CD4-positive, alpha-beta memory T cell (primary cell): ENCODE results near the gene NFATC3. TPM values are rescaled to one million over a fixed set of nuclear protein-coding genes. Genes with fewer than 3 reads are reported as not detected.
A peak's percentile ranks its signal among the peaks of the same experiment; 100 is the strongest.
"Not testable (repeated sequence)": the region's sequence is repeated elsewhere in the genome, so short reads cannot be mapped to it uniquely, and the experiment has no call there.

Experiments used
- CTCF ChIA-PET: fragments of 350-600 bp; sonication (Branson Sonifier 250); formaldehyde crosslinking; loops from one replicate; lab custom pipeline; 2021; ENCODE audit warnings: inconsistent platforms; ENCODE audit not compliant: partially characterized antibody; lab: Charles Lee
- POLR2A ChIA-PET: fragments of 350-600 bp; sonication (Branson Sonifier 250); formaldehyde crosslinking; loops from one replicate; lab custom pipeline; 2021; ENCODE audit not compliant: partially characterized antibody; lab: Charles Lee
- DNase-seq, 5 donors: peaks; one replicate each; pipeline versions ENCODE4 v3.0.0 to v3.0.0-alpha.2; 2020 to 2022; ENCODE audit warnings: mixed read lengths in 1 of 5
- H3K27ac ChIP-seq: one replicate; pipeline ENCODE4 v1.7.0; 2013; ENCODE audit warnings: low read depth, low read length
- H3K27me3 ChIP-seq: 2 replicates; pipeline ENCODE4 v1.7.0; 2013; ENCODE audit warnings: mild to moderate bottlenecking, low read length, moderate library complexity; ENCODE audit not compliant: insufficient read depth
- H3K36me3 ChIP-seq: 2 replicates; pipeline ENCODE4 v1.7.0; 2013; ENCODE audit warnings: mild to moderate bottlenecking, low read length, moderate library complexity; ENCODE audit not compliant: insufficient read depth
- H3K4me1 ChIP-seq: 2 replicates; pipeline ENCODE4 v1.7.0; 2013; ENCODE audit warnings: mild to moderate bottlenecking, low read length, moderate library complexity; ENCODE audit not compliant: insufficient read depth
- H3K4me3 ChIP-seq, 2 donors: one replicate each; pipeline ENCODE4 v1.7.0; 2013; ENCODE audit warnings: low read length in 2 of 2, mild to moderate bottlenecking in 1 of 2
- H3K9me3 ChIP-seq, 2 donors: one replicate each; pipeline ENCODE4 v1.7.0; 2013; ENCODE audit warnings: low read length in 2 of 2, control low read depth in 1 of 2; ENCODE audit not compliant: control insufficient read depth in 1 of 2
- H3K27ac Mint-ChIP-seq, 7 donors: one replicate each; pipeline ENCODE4 v1.8.0; 2020 to 2021; ENCODE audit warnings: mixed read lengths in 7 of 7, mild to moderate bottlenecking in 6 of 7, inconsistent platforms in 3 of 7, moderate library complexity in 3 of 7
- H3K27me3 Mint-ChIP-seq, 2 donors: one replicate each; pipeline ENCODE4 v1.8.0; 2020 to 2021; ENCODE audit warnings: mixed read lengths in 2 of 2
- H3K36me3 Mint-ChIP-seq, 2 donors: one replicate each; pipeline ENCODE4 v1.8.0; 2020 to 2021; ENCODE audit warnings: mixed read lengths in 2 of 2, inconsistent platforms in 1 of 2, mild to moderate bottlenecking in 1 of 2
- H3K4me1 Mint-ChIP-seq, 4 donors: one replicate each; pipeline ENCODE4 v1.8.0; 2020 to 2021; ENCODE audit warnings: mixed read lengths in 4 of 4, mild to moderate bottlenecking in 1 of 4
- H3K4me3 Mint-ChIP-seq, 8 donors: one replicate each; pipeline ENCODE4 v1.8.0; 2020 to 2021; ENCODE audit warnings: mixed read lengths in 8 of 8, mild to moderate bottlenecking in 7 of 8, moderate library complexity in 6 of 8, inconsistent platforms in 3 of 8
- H3K9me3 Mint-ChIP-seq, 8 donors: one replicate each; pipeline ENCODE4 v1.8.0; 2020 to 2021; ENCODE audit warnings: mixed read lengths in 8 of 8, mild to moderate bottlenecking in 5 of 8, inconsistent platforms in 3 of 8, moderate library complexity in 1 of 8
- intact Hi-C: fragments of 100-400 bp; cut with micrococcal nuclease; formaldehyde crosslinking; loops from one replicate; pipeline ENCODE4 v1.15.1; 2023
- polyA plus RNA-seq, 2 donors: library from polyadenylated mRNA; unstranded; fragments of 300-500 nt; fragmentation: Illumina TruSeq; gene quantifications; one replicate each; pipeline ENCODE4 v1.2.3, GENCODE V29; 2021
- total RNA-seq, 2 experiments: library from RNA; stranded (reverse); gene quantifications; one replicate each; pipeline ENCODE4 v1.2.3, GENCODE V29; 2021

NFATC3 gene
- total and polyA plus RNA-seq, 4 experiments from 2014 or later, result 76.5 to 134 (median 111) TPM

GRCh38 chr16:68092275-68092674 is 7.1 kb downstream of the NFATC3 start:
- H3K36me3 Mint-ChIP-seq, DNase-seq, H3K27me3 Mint-ChIP-seq, intact Hi-C loops, H3K36me3 ChIP-seq, H3K9me3 ChIP-seq, H3K27me3 ChIP-seq, H3K4me3 ChIP-seq, H3K27ac ChIP-seq, H3K9me3 Mint-ChIP-seq: not testable (repeated sequence)
- H3K27ac Mint-ChIP-seq, result peak overlapping the region in 4 of 7 donors; percentile 10 to 81 (median 55)
- peaks cover 62 to 92% (median 76%) of the 10 kb centered on the region in 4 donors for H3K4me1 Mint-ChIP-seq
- ChIA-PET POLR2A (interaction anchor here (1.0 to 3.4 kb wide), 4 partner anchors 13 to 145 kb away, joined by 3 to 11 read pairs (median 5); no protein-coding TSS in a partner anchor), CTCF (interaction anchor here (0.8 to 4.8 kb wide), 9 partner anchors 8 to 235 kb away, joined by 3 to 35 read pairs (median 6); partner anchors contain the start of gene NFATC3)
- peaks cover 97% of the 10 kb centered on the region for H3K4me1 ChIP-seq
- peak overlapping the region in 5 of 8 donors; percentile 32 to 77 (median 41) for H3K4me3 Mint-ChIP-seq

GRCh38 chr16:68093816-68094613 is 8.8 kb downstream of the NFATC3 start:
- no peaks in the 10 kb centered on the region for H3K9me3 Mint-ChIP-seq
- Histone ChIP-seq H3K36me3 (no peaks in the 10 kb centered on the region), H3K4me1 (peaks cover 89% of the 10 kb centered on the region), H3K27me3 (no peaks in the 10 kb centered on the region), H3K9me3 (no peaks in the 10 kb centered on the region), H3K4me3 (no peak overlapping the region), H3K27ac (no peak overlapping the region)
- H3K4me1 Mint-ChIP-seq, result peaks cover 60 to 90% (median 74%) of the 10 kb centered on the region in 4 donors
- H3K27me3 Mint-ChIP-seq, result no peaks in the 10 kb centered on the region
- peak in 2 of 5 donors; percentile 40 to 43 for DNase-seq
- peaks cover 0 to 7% of the 10 kb centered on the region in 2 donors for H3K36me3 Mint-ChIP-seq
- ChIA-PET POLR2A (interaction anchor here (0.7 to 2.1 kb wide), 9 partner anchors 9 to 158 kb away, joined by 3 to 11 read pairs (median 5); partner anchors contain the start of genes NFATC3 and PSMB10), CTCF (interaction anchor here (0.7 to 4.8 kb wide), 29 partner anchors 9 to 233 kb away, joined by 3 to 35 read pairs (median 5); partner anchors contain the start of gene NFATC3)
- peak overlapping the region; percentile 50 to 96 (median 84) for H3K27ac Mint-ChIP-seq
- H3K4me3 Mint-ChIP-seq, result peak overlapping the region in 6 of 8 donors; percentile 29 to 64 (median 50)
- intact Hi-C loops, result loop anchor here (1.0 kb wide), 2 partner anchors 9 to 135 kb away; partner anchors contain the start of gene NFATC3

- no peak overlapping the region for H3K4me3 ChIP-seq
- intact Hi-C loops, result loop anchor here (1.0 kb wide), 2 partner anchors 9 to 135 kb away; partner anchors contain the start of gene NFATC3
- Mint-ChIP-seq H3K4me3 (peak overlapping the region in 7 of 8 donors; percentile 29 to 64 (median 53)), H3K27me3 (no peaks in the 10 kb centered on the region), H3K27ac (peak overlapping the region in 6 of 7 donors; percentile 1 to 96 (median 65)), H3K4me1 (peaks cover 58 to 89% (median 70%) of the 10 kb centered on the region in 4 donors), H3K9me3 (no peaks in the 10 kb centered on the region), H3K36me3 (peaks cover 0 to 8% of the 10 kb centered on the region in 2 donors)
- H3K27me3 ChIP-seq, result no peaks in the 10 kb centered on the region
- H3K27ac ChIP-seq, result no peak overlapping the region
- ChIA-PET CTCF (interaction anchor here (0.6 to 4.8 kb wide), 14 partner anchors 8 to 136 kb away, joined by 3 to 35 read pairs (median 4); no protein-coding TSS in a partner anchor), POLR2A (interaction anchor here (1.2 to 2.1 kb wide), 4 partner anchors 10 to 143 kb away, joined by 4 to 11 read pairs (median 4); partner anchors contain the start of gene NFATC3)
- H3K9me3 ChIP-seq, result no peaks in the 10 kb centered on the region
- DNase-seq, result no peak
- H3K4me1 ChIP-seq, result peaks cover 83% of the 10 kb centered on the region
- no peaks in the 10 kb centered on the region for H3K36me3 ChIP-seq
These were observed 9.4 kb downstream of the NFATC3 start for GRCh38 chr16:68094614-68094934.

- no peak overlapping the region for H3K27ac ChIP-seq
- H3K27me3 ChIP-seq, result no peaks in the 10 kb centered on the region
- H3K4me1 ChIP-seq, result peaks cover 81% of the 10 kb centered on the region
- H3K36me3 ChIP-seq, result no peaks in the 10 kb centered on the region
- no peak for DNase-seq
- no peaks in the 10 kb centered on the region for H3K9me3 ChIP-seq
- intact Hi-C loops, result loop anchor here (2.0 kb wide), 1 partner anchor 14 kb away; no protein-coding TSS in a partner anchor
- H3K36me3 Mint-ChIP-seq, result peaks cover 6 to 9% of the 10 kb centered on the region in 2 donors
- H3K9me3 Mint-ChIP-seq, result peaks cover 0 to 2% (median 0%) of the 10 kb centered on the region in 8 donors
- no peaks in the 10 kb centered on the region for H3K27me3 Mint-ChIP-seq
- no peak overlapping the region for H3K4me3 ChIP-seq
- H3K4me3 Mint-ChIP-seq, result peak overlapping the region in 5 of 8 donors; percentile 2 to 66 (median 33)
- ChIA-PET CTCF (interaction anchor here (1.1 to 1.2 kb wide), 3 partner anchors 27 to 132 kb away, joined by 3 to 4 read pairs (median 4); no protein-coding TSS in a partner anchor), POLR2A (interaction anchor here (2.3 kb wide), 1 partner anchor 11 kb away, joined by 16 read pairs; the partner anchor contains the start of gene NFATC3)
- H3K4me1 Mint-ChIP-seq, result peaks cover 52 to 89% (median 68%) of the 10 kb centered on the region in 4 donors
- H3K27ac Mint-ChIP-seq, result peak overlapping the region in 5 of 7 donors; percentile 14 to 48 (median 30)
These were observed 11.3 kb downstream of the NFATC3 start for GRCh38 chr16:68096491-68096890.

- H3K9me3 Mint-ChIP-seq, result peaks cover 0 to 2% (median 0%) of the 10 kb centered on the region in 8 donors
- Histone ChIP-seq H3K27ac (no peak overlapping the region), H3K4me1 (peaks cover 81% of the 10 kb centered on the region), H3K4me3 (no peak overlapping the region), H3K36me3 (no peaks in the 10 kb centered on the region), H3K9me3 (no peaks in the 10 kb centered on the region), H3K27me3 (no peaks in the 10 kb centered on the region)
- DNase-seq, result no peak
- ChIA-PET CTCF (interaction anchor here (0.9 to 1.2 kb wide), 2 partner anchors 26 to 32 kb away, joined by 3 to 4 read pairs; no protein-coding TSS in a partner anchor), POLR2A (interaction anchor here (2.3 kb wide), 1 partner anchor 12 kb away, joined by 16 read pairs; the partner anchor contains the start of gene NFATC3)
- intact Hi-C loops, result loop anchor here (2.0 kb wide), 1 partner anchor 14 kb away; no protein-coding TSS in a partner anchor
- H3K4me1 Mint-ChIP-seq, result peaks cover 50 to 88% (median 67%) of the 10 kb centered on the region in 4 donors
- peaks cover 6 to 9% of the 10 kb centered on the region in 2 donors for H3K36me3 Mint-ChIP-seq
- no peaks in the 10 kb centered on the region for H3K27me3 Mint-ChIP-seq
- peak overlapping the region; percentile 1 to 66 (median 31) for H3K4me3 Mint-ChIP-seq
- peak overlapping the region in 6 of 7 donors; percentile 1 to 37 (median 27) for H3K27ac Mint-ChIP-seq
These were observed 11.9 kb downstream of the NFATC3 start for GRCh38 chr16:68097088-68097487.

GRCh38 chr16:68097895-68098294 is 12.7 kb downstream of the NFATC3 start:
- H3K27ac Mint-ChIP-seq, result peak overlapping the region in 4 of 7 donors; percentile 4 to 67 (median 28)
- intact Hi-C loops, result loop anchor here (2.0 kb wide), 1 partner anchor 13 kb away; no protein-coding TSS in a partner anchor
- H3K27me3 Mint-ChIP-seq, result no peaks in the 10 kb centered on the region
- no peak for DNase-seq
- no peak overlapping the region for H3K4me3 ChIP-seq
- peaks cover 0 to 2% (median 0%) of the 10 kb centered on the region in 8 donors for H3K9me3 Mint-ChIP-seq
- peaks cover 53 to 91% (median 70%) of the 10 kb centered on the region in 4 donors for H3K4me1 Mint-ChIP-seq
- no peaks in the 10 kb centered on the region for H3K27me3 ChIP-seq
- POLR2A ChIA-PET, result interaction anchor here (2.3 kb wide), 1 partner anchor 13 kb away, joined by 16 read pairs; the partner anchor contains the start of gene NFATC3
- peak overlapping the region in 2 of 8 donors; percentile 6 to 52 for H3K4me3 Mint-ChIP-seq
- CTCF ChIA-PET, result interaction anchor here (0.9 kb wide), 1 partner anchor 27 kb away, joined by 3 read pairs; no protein-coding TSS in a partner anchor
- H3K36me3 ChIP-seq, result no peaks in the 10 kb centered on the region
- peaks cover 82% of the 10 kb centered on the region for H3K4me1 ChIP-seq
- H3K36me3 Mint-ChIP-seq, result peaks cover 11 to 12% of the 10 kb centered on the region in 2 donors
- H3K9me3 ChIP-seq, result no peaks in the 10 kb centered on the region
- H3K27ac ChIP-seq, result no peak overlapping the region
